Adrenal gland (tissue), 5 donors: Measurements from ENCODE around the gene COL5A1.

ENCODE experiments used
- POLR2A ChIP-seq, 2 donors: fragments of 450-650 bp; IDR thresholded peaks; one replicate each; pipeline ENCODE4 v1.6.1; 2017; ENCODE audit warnings: antibody characterized with exemption in 2 of 2, mild to moderate bottlenecking in 2 of 2, moderate library complexity in 1 of 2
- TF ChIP-seq, protein P1 (sequence below), 6 experiments: fragments of 450-650 bp in 4 of 6; fragments of 200-600 bp in 2 of 6; sonication (generic) in 1 of 6; IDR thresholded peaks; 1 replicate in 5 of 6; 2 replicates in 1 of 6; pipeline versions ENCODE4 v1.5.1 to v1.8.0; 2016 to 2021; ENCODE audit warnings: antibody characterized with exemption in 6 of 6, mild to moderate bottlenecking in 2 of 6, moderate library complexity in 1 of 6
- donor health status: DM: no; HTN: no; CAD: no.

DNA sequence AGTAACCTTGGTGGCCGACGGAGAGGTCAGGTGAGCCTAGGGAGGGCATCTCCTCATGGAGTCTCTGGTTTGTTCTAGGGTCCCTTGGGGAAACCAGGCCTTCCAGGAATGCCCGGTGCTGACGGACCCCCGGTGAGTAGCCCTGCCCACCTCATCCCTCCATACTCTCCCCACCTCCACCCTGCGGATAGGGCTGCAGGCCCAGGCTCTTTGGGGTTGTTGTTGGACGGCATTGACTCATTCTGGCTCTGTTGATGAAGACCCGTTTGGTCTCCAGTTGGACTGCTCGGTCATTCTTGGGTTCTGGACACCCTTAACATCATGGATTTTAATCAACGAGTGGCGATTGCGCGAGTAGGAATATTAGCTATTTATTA is 126.7 kb downstream of the COL5A1 start:
- TF ChIP-seq, protein P1, sequence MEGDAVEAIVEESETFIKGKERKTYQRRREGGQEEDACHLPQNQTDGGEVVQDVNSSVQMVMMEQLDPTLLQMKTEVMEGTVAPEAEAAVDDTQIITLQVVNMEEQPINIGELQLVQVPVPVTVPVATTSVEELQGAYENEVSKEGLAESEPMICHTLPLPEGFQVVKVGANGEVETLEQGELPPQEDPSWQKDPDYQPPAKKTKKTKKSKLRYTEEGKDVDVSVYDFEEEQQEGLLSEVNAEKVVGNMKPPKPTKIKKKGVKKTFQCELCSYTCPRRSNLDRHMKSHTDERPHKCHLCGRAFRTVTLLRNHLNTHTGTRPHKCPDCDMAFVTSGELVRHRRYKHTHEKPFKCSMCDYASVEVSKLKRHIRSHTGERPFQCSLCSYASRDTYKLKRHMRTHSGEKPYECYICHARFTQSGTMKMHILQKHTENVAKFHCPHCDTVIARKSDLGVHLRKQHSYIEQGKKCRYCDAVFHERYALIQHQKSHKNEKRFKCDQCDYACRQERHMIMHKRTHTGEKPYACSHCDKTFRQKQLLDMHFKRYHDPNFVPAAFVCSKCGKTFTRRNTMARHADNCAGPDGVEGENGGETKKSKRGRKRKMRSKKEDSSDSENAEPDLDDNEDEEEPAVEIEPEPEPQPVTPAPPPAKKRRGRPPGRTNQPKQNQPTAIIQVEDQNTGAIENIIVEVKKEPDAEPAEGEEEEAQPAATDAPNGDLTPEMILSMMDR (IDR thresholded peaks at IDR 0.05), result no peak
- TF ChIP-seq POLR2A (IDR thresholded peaks at IDR 0.05), result no peak
